ENCODE results near the gene PVALB.

PVALB gene

GRCh38 chr22:36787204-36787988 is 29.4 kb downstream of the PVALB start:
- DNase-seq (ENCODE audit: insufficient read length, low spot score) (no peak), FAIRE-seq (no peak)
- no peak for TF ChIP-seq CTCF (IDR thresholded peaks at IDR 0.05; ENCODE audit: insufficient read depth, missing control alignments)

GRCh38 chr22:36783743-36784142 is 33.1 kb downstream of the PVALB start:
- DNase-seq (ENCODE audit: insufficient read length, low spot score) (no peak), FAIRE-seq (no peak)
- no peak for TF ChIP-seq CTCF (IDR thresholded peaks at IDR 0.05; ENCODE audit: insufficient read depth, missing control alignments)

- FAIRE-seq (no peak), DNase-seq (ENCODE audit: insufficient read length, low spot score) (peak; percentile 46)
- TF ChIP-seq CTCF (IDR thresholded peaks at IDR 0.05; ENCODE audit: insufficient read depth, missing control alignments) = peak; percentile 84
Observed at GRCh38 chr22:36781656-36782627, 34.9 kb downstream of the PVALB start.

- no peak for DNase-seq (ENCODE audit: insufficient read length, low spot score)
- TF ChIP-seq CTCF (IDR thresholded peaks at IDR 0.05; ENCODE audit: insufficient read depth, missing control alignments) = no peak
- no peak for FAIRE-seq
Observed at GRCh38 chr22:36778020-36778419, 38.8 kb downstream of the PVALB start.

GRCh38 chr22:36776722-36777121 is 40.1 kb downstream of the PVALB start:
- FAIRE-seq (no peak), DNase-seq (ENCODE audit: insufficient read length, low spot score) (no peak)
- TF ChIP-seq CTCF (IDR thresholded peaks at IDR 0.05; ENCODE audit: insufficient read depth, missing control alignments) = no peak

GRCh38 chr22:36775964-36776669 is 40.7 kb downstream of the PVALB start, which contains the start of gene IFT27:
IFT27 (minus strand) TSS chr22:36776119; CDS start chr22:36775707, 412 bp downstream.
- peak; percentile 69 for DNase-seq (ENCODE audit: insufficient read length, low spot score)
- no peak for TF ChIP-seq CTCF (IDR thresholded peaks at IDR 0.05; ENCODE audit: insufficient read depth, missing control alignments)
- FAIRE-seq = no peak

All from D721Med (cell line).